GM12872 (cell line): ENCODE measurements around the gene GATC.
A peak's percentile ranks its signal among the peaks of the same experiment; 100 is the strongest.

Source experiments
- TF ChIP-seq, protein P1 (sequence below): IDR thresholded peaks from 3 replicates; pipeline ENCODE4 v1.5.1; 2011; ENCODE audit warnings: low read depth, mild to moderate bottlenecking, low read length, moderate library complexity; ENCODE audit not compliant: insufficient read depth

Gene GATC

GRCh38 chr12:120468325-120468820, 22.1 kb downstream of the GATC start:
- TF ChIP-seq, protein P1, sequence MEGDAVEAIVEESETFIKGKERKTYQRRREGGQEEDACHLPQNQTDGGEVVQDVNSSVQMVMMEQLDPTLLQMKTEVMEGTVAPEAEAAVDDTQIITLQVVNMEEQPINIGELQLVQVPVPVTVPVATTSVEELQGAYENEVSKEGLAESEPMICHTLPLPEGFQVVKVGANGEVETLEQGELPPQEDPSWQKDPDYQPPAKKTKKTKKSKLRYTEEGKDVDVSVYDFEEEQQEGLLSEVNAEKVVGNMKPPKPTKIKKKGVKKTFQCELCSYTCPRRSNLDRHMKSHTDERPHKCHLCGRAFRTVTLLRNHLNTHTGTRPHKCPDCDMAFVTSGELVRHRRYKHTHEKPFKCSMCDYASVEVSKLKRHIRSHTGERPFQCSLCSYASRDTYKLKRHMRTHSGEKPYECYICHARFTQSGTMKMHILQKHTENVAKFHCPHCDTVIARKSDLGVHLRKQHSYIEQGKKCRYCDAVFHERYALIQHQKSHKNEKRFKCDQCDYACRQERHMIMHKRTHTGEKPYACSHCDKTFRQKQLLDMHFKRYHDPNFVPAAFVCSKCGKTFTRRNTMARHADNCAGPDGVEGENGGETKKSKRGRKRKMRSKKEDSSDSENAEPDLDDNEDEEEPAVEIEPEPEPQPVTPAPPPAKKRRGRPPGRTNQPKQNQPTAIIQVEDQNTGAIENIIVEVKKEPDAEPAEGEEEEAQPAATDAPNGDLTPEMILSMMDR, result no peak

- TF ChIP-seq, protein P1, result 0 out of 3 replicates have a peak, but pooled peaks have one; percentile 29
Observed at GRCh38 chr12:120468821-120469449, 22.7 kb downstream of the GATC start.

- TF ChIP-seq, protein P1, result peak; percentile 96
Observed at GRCh38 chr12:120469450-120470149, 23.4 kb downstream of the GATC start, which contains the start of gene SRSF9. SRSF9 (minus strand) TSS chr12:120469748; CDS start chr12:120469609, 139 bp downstream.

GRCh38 chr12:120470150-120470784, 24.0 kb downstream of the GATC start:
- TF ChIP-seq, protein P1, result no peak

- TF ChIP-seq, protein P1, result no peak
Observed at GRCh38 chr12:120472521-120472920, 26.3 kb downstream of the GATC start.

DNA sequence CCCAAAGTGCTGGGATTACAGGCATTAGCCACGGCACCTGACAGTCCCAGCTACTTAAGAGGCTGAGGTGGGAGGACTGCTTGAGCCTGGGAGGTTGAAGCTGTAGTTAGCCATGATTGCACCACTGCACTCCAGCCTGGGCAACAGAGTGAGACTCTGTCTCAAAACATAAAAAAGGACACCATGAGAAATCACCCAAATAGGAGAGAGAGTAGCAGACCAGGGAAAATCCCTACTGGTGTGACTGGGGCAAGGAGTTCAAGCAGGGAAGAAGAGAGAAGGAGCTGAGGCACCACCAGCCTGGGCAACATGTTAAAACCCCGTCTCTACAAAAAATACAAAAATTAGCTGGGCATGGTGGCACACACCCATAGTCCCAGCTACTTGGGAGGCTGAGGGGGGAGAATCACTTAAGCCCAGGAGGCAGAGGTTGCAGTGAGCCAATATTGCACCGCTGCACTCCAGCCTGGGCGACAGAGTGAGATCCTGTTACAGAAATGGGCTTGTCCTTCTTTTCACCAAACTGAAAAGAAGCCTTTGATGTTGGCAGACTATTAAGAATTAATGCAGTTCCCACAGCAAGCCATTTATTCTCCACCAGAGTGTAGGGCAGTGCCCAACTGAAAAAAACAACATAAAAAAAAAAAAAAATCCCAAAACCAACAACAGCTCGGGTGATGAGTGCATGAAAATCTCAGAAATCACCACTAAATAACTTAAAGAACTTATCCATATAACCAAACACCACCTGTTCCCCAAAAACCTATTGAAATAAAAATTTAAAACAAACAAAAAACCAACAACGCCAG, 27.8 kb downstream of the GATC start:
- TF ChIP-seq, protein P1, result no peak
